ENCODE results near the gene CRYM.
"Not testable (repeated sequence)": the region's sequence is repeated elsewhere in the genome, so short reads cannot be mapped to it uniquely, and the experiment has no call there.

Gene CRYM

GRCh38 chr16:21277927-21278706 lies at the start of gene CRYM:
Gene CRYM (minus strand): TSS chr16:21278290. CDS start chr16:21278251, 39 bp downstream.
- no peak for DNase-seq

GRCh38 chr16:21327046-21327445 lies 49.0 kb upstream of the CRYM start:
- no peak for DNase-seq

GRCh38 chr16:21326459-21326858 lies 48.4 kb upstream of the CRYM start:
- no peak for DNase-seq

- no peak for DNase-seq
Measured at GRCh38 chr16:21324267-21324666, 46.2 kb upstream of the CRYM start.

- DNase-seq = not testable (repeated sequence)
Measured at GRCh38 chr16:21322251-21322650, 44.2 kb upstream of the CRYM start.

GRCh38 chr16:21321736-21322135 lies 43.6 kb upstream of the CRYM start:
- DNase-seq = no peak

GRCh38 chr16:21314339-21314738 lies 36.2 kb upstream of the CRYM start:
- no peak for DNase-seq

GRCh38 chr16:21312863-21313372 lies 34.8 kb upstream of the CRYM start:
- DNase-seq = not testable (repeated sequence)

GRCh38 chr16:21312046-21312445 lies 34.0 kb upstream of the CRYM start:
- not testable (repeated sequence) for DNase-seq

- DNase-seq = not testable (repeated sequence)
Measured at GRCh38 chr16:21306712-21307111, 28.6 kb upstream of the CRYM start.

GRCh38 chr16:21302898-21303528 lies 24.9 kb upstream of the CRYM start:
- DNase-seq = no peak

- no peak for DNase-seq
Measured at GRCh38 chr16:21302454-21302853, 24.4 kb upstream of the CRYM start.

GRCh38 chr16:21301895-21302291 lies 23.8 kb upstream of the CRYM start:
- DNase-seq = no peak

- no peak for DNase-seq
Measured at GRCh38 chr16:21301168-21301894, 23.2 kb upstream of the CRYM start.

GRCh38 chr16:21300309-21301167 lies 22.4 kb upstream of the CRYM start:
- DNase-seq = peak; percentile 90

GRCh38 chr16:21289789-21290188 lies 11.7 kb upstream of the CRYM start:
- not testable (repeated sequence) for DNase-seq

- DNase-seq = no peak
Measured at GRCh38 chr16:21285314-21285713, 7.2 kb upstream of the CRYM start.

GRCh38 chr16:21284414-21284813 lies 6.3 kb upstream of the CRYM start:
- no peak for DNase-seq

GRCh38 chr16:21283521-21284289 lies 5.6 kb upstream of the CRYM start:
- no peak for DNase-seq

- no peak for DNase-seq
Measured at GRCh38 chr16:21281698-21282389, 3.8 kb upstream of the CRYM start.

- no peak for DNase-seq
Measured at GRCh38 chr16:21279501-21279900, 1.4 kb upstream of the CRYM start.
